A673 (cell line): ENCODE data around the gene MRAP2. TPM values are rescaled to one million over a fixed set of nuclear protein-coding genes. Genes with fewer than 3 reads are reported as not detected.

Experiments
- BruUV-seq: library from RNA; stranded (reverse); fragments of 400-500 nt; replicated peaks from 2 replicates; lab custom pipeline; 2021; lab: Mats Ljungman, UMichigan
- CTCF ChIA-PET: fragments of 300-600 bp; sonication (Branson Sonifier 250); formaldehyde crosslinking; loops from one replicate; lab custom pipeline; 2022; ENCODE audit warnings: antibody characterized with exemption; lab: Charles Lee
- POLR2A ChIA-PET: fragments of 300-600 bp; sonication (Branson Sonifier 250); formaldehyde crosslinking; loops from one replicate; lab custom pipeline; 2022; ENCODE audit warnings: antibody characterized with exemption; ENCODE audit not compliant: low non-redundant PET; lab: Charles Lee
- DNase-seq: peaks from one replicate; pipeline ENCODE4 v3.0.0-alpha.2; 2015; ENCODE audit warnings: low spot score
- H3K27ac ChIP-seq: fragments of 200-600 bp; sonication (generic); 2 replicates; pipeline ENCODE4 v1.5.1; 2016; ENCODE audit warnings: mixed run types, low read depth, mild to moderate bottlenecking, mixed read lengths, antibody characterized with exemption, low read length; ENCODE audit not compliant: poor library complexity, severe bottlenecking
- H3K27me3 ChIP-seq: fragments of 200-600 bp; sonication (generic); replicated peaks from 2 replicates; pipeline ENCODE4 v1.6.1; 2017; ENCODE audit warnings: mixed run types, low read depth, mild to moderate bottlenecking, mixed read lengths, antibody characterized with exemption, low read length; ENCODE audit not compliant: insufficient read depth, poor library complexity
- H3K36me3 ChIP-seq: fragments of 200-600 bp; sonication (generic); 2 replicates; pipeline ENCODE4 v1.6.1; 2016; ENCODE audit warnings: mixed run types, mild to moderate bottlenecking, mixed read lengths, antibody characterized with exemption, low read length; ENCODE audit not compliant: insufficient read depth, poor library complexity, severe bottlenecking
- H3K4me1 ChIP-seq: fragments of 200-600 bp; sonication (generic); 2 replicates; pipeline ENCODE4 v1.6.1; 2017; ENCODE audit warnings: mixed run types, mild to moderate bottlenecking, mixed read lengths, antibody characterized with exemption, low read length; ENCODE audit not compliant: insufficient read depth, poor library complexity, severe bottlenecking
- H3K4me3 ChIP-seq: fragments of 200-600 bp; sonication (generic); 2 replicates; pipeline ENCODE4 v1.5.1; 2016; ENCODE audit warnings: low read depth, mixed run types, mild to moderate bottlenecking, mixed read lengths, low read length; ENCODE audit not compliant: poor library complexity, severe bottlenecking
- H3K9me3 ChIP-seq: fragments of 200-600 bp; sonication (generic); 2 replicates; pipeline ENCODE4 v1.6.1; 2016; ENCODE audit warnings: mixed run types, low read depth, mild to moderate bottlenecking, mixed read lengths, antibody characterized with exemption, low read length; ENCODE audit not compliant: poor library complexity, severe bottlenecking
- EZH2 ChIP-seq: fragments of 200-600 bp; sonication (generic); IDR thresholded peaks from 2 replicates; pipeline ENCODE4 v1.6.1; 2017; ENCODE audit warnings: borderline replicate concordance, low read depth, mild to moderate bottlenecking, mixed read lengths, antibody characterized with exemption, low read length; ENCODE audit not compliant: poor library complexity, severe bottlenecking
- intact Hi-C: fragments of 100-400 bp; cut with micrococcal nuclease; formaldehyde crosslinking; loops from one replicate; pipeline ENCODE4 v1.10.0; 2022; ENCODE audit not compliant: unreplicated experiment
- total RNA-seq: library from RNA; stranded (reverse); gene quantifications from 2 replicates; pipeline ENCODE4 v1.2.3, GENCODE V29; 2021
- TF ChIP-seq, protein P1 (sequence below): fragments of 300-800, 200-600 bp; sonication (generic); conservative IDR thresholded peaks from 2 replicates; pipeline ENCODE4 v1.5.1; 2017; ENCODE audit warnings: low read depth, mild to moderate bottlenecking, antibody characterized with exemption, low read length, moderate library complexity, mixed read lengths

Gene MRAP2
- total RNA-seq, 1 experiment from 2014 or later, result 0.34 TPM

- BruUV-seq, result no TSS peak
- no peak overlapping the region for H3K4me3 ChIP-seq
- H3K36me3 ChIP-seq, result peaks cover 4% of the 10 kb centered on the region
- TF ChIP-seq, protein P1, sequence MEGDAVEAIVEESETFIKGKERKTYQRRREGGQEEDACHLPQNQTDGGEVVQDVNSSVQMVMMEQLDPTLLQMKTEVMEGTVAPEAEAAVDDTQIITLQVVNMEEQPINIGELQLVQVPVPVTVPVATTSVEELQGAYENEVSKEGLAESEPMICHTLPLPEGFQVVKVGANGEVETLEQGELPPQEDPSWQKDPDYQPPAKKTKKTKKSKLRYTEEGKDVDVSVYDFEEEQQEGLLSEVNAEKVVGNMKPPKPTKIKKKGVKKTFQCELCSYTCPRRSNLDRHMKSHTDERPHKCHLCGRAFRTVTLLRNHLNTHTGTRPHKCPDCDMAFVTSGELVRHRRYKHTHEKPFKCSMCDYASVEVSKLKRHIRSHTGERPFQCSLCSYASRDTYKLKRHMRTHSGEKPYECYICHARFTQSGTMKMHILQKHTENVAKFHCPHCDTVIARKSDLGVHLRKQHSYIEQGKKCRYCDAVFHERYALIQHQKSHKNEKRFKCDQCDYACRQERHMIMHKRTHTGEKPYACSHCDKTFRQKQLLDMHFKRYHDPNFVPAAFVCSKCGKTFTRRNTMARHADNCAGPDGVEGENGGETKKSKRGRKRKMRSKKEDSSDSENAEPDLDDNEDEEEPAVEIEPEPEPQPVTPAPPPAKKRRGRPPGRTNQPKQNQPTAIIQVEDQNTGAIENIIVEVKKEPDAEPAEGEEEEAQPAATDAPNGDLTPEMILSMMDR, result no peak
- TF ChIP-seq EZH2, result no peak
- peaks cover 17% of the 10 kb centered on the region for H3K4me1 ChIP-seq
- ChIA-PET POLR2A (no interaction called here), CTCF (no interaction called here)
- H3K27ac ChIP-seq, result no peak overlapping the region
- no peaks in the 10 kb centered on the region for H3K27me3 ChIP-seq
- H3K9me3 ChIP-seq, result no peaks in the 10 kb centered on the region
- no peak for DNase-seq
- intact Hi-C loops, result no loop called here
These were observed 101.7 kb downstream of the MRAP2 start for GRCh38 chr6:84135291-84135690.

DNA sequence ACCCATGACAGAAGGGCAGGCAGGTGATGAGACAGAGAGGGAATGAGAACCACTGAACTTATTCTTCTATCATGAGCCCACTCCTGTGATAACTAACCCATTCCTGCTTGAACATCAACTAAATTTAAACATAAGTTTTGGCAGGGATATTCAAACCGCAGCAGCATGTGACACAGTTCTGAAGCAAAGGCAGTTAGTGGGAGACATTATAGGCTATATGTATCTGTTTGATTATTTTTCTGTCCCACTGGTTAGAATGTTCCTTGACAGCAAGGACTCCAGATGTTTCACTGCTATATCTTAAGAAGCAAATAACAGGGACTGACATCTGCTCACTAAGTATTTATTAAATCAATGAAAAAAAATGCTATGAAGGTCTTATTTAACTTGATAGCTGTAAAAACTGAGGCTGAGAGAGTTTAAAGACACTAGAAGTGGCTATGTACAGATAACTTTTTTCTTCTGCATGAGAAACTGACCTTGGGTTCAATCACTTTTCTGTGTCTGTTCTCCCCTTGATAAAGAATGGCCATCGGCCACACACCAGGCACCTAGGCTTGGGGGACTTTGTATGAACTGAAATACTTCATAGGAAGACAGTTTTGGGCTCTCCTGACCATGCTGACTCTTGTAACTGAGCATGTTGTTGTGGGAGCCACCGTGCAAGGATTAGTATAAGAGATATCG lies 102.9 kb downstream of the MRAP2 start:
- no peak for DNase-seq
- intact Hi-C loops, result no loop called here
- Histone ChIP-seq H3K4me1 (peaks cover 17% of the 10 kb centered on the region), H3K9me3 (no peaks in the 10 kb centered on the region), H3K36me3 (peaks cover 4% of the 10 kb centered on the region), H3K27me3 (no peaks in the 10 kb centered on the region), H3K4me3 (no peak overlapping the region), H3K27ac (peak overlapping the region; percentile 21)
- ChIA-PET POLR2A (no interaction called here), CTCF (no interaction called here)
- TF ChIP-seq EZH2, result no peak
- TF ChIP-seq, protein P1, result no peak
- no TSS peak for BruUV-seq

- ChIA-PET POLR2A (no interaction called here), CTCF (no interaction called here)
- DNase-seq, result peak; percentile 85
- H3K4me3 ChIP-seq, result no peak overlapping the region
- no peaks in the 10 kb centered on the region for H3K9me3 ChIP-seq
- TF ChIP-seq, protein P1, result no peak
- TF ChIP-seq EZH2, result no peak
- no TSS peak for BruUV-seq
- no peaks in the 10 kb centered on the region for H3K27me3 ChIP-seq
- H3K4me1 ChIP-seq, result peaks cover 17% of the 10 kb centered on the region
- H3K36me3 ChIP-seq, result peaks cover 4% of the 10 kb centered on the region
- intact Hi-C loops, result no loop called here
- peak overlapping the region; percentile 21 for H3K27ac ChIP-seq
These were observed 103.4 kb downstream of the MRAP2 start for GRCh38 chr6:84137051-84137375.
